Osteoblast (primary cell): ENCODE results near the gene CFAP92. TPM values are rescaled to one million over a fixed set of nuclear protein-coding genes. Genes with fewer than 3 reads are reported as not detected.
A peak's percentile ranks its signal among the peaks of the same experiment; 100 is the strongest.

Experiments
- DNase-seq: peaks from one replicate; pipeline ENCODE4 v3.0.0; 2011; ENCODE audit warnings: low spot score, mixed read lengths; ENCODE audit not compliant: insufficient read length; ENCODE audit errors: missing footprints
- H2AFZ ChIP-seq: 2 replicates; pipeline ENCODE4 v1.6.0; 2011; ENCODE audit warnings: mild to moderate bottlenecking, low read length
- H3K27ac ChIP-seq: 2 replicates; pipeline ENCODE4 v1.5.1; 2011; ENCODE audit warnings: mild to moderate bottlenecking, low read depth, low read length, moderate library complexity
- H3K27me3 ChIP-seq: 2 replicates; pipeline ENCODE4 v1.6.0; 2012; ENCODE audit warnings: mild to moderate bottlenecking, control low read depth, inconsistent platforms, low read length, moderate library complexity; ENCODE audit not compliant: insufficient read depth
- H3K36me3 ChIP-seq: 2 replicates; pipeline ENCODE4 v1.5.1; 2011; ENCODE audit warnings: mild to moderate bottlenecking, low read length, control low read depth, moderate library complexity; ENCODE audit not compliant: insufficient read depth
- H3K4me1 ChIP-seq: 2 replicates; pipeline ENCODE4 v1.5.1; 2011; ENCODE audit warnings: mild to moderate bottlenecking, low read length, control low read depth, moderate library complexity; ENCODE audit not compliant: insufficient read depth
- H3K4me2 ChIP-seq: 2 replicates; pipeline ENCODE4 v1.6.0; 2011; ENCODE audit warnings: mild to moderate bottlenecking, low read length; ENCODE audit not compliant: insufficient read depth
- H3K4me3 ChIP-seq: fragments of 200-600 bp; sonication (generic); 3 replicates; pipeline ENCODE4 v1.5.1; 2012; ENCODE audit warnings: mild to moderate bottlenecking, low read length, inconsistent platforms; ENCODE audit not compliant: insufficient read depth
- H3K79me2 ChIP-seq: 2 replicates; pipeline ENCODE4 v1.6.0; 2012; ENCODE audit warnings: mild to moderate bottlenecking, low read length, control low read depth, inconsistent platforms; ENCODE audit not compliant: insufficient read depth
- H3K9me3 ChIP-seq: 2 replicates; pipeline ENCODE4 v1.5.1; 2011; ENCODE audit warnings: low read depth, low read length, control low read depth
- H4K20me1 ChIP-seq: 2 replicates; pipeline ENCODE4 v1.6.0; 2012; ENCODE audit warnings: mild to moderate bottlenecking, low read length, control low read depth; ENCODE audit not compliant: insufficient read depth
- CTCF ChIP-seq: IDR thresholded peaks from 2 replicates; pipeline ENCODE4 v1.5.1; 2011; ENCODE audit warnings: mild to moderate bottlenecking, low read depth, low read length, moderate library complexity; ENCODE audit errors: extremely low read depth
- total RNA-seq: library from RNA; depleted of rRNA; stranded (reverse); fragments of >200 nt; gene quantifications from 2 replicates; pipeline ENCODE4 v1.2.3, GENCODE V29; 2012

CFAP92 gene
- total RNA-seq, 1 donor = not detected

GRCh38 chr3:129013491-129013891 lies 19.6 kb upstream of the CFAP92 start:
- Histone ChIP-seq H2AFZ (no peak overlapping the region), H3K79me2 (no peaks in the 10 kb centered on the region), H3K36me3 (no peaks in the 10 kb centered on the region), H3K9me3 (no peaks in the 10 kb centered on the region), H4K20me1 (no peaks in the 10 kb centered on the region), H3K27ac (no peak overlapping the region), H3K4me2 (no peak overlapping the region), H3K27me3 (peaks cover 3% of the 10 kb centered on the region), H3K4me1 (no peaks in the 10 kb centered on the region), H3K4me3 (no peak overlapping the region)
- no peak for TF ChIP-seq CTCF
- DNase-seq = peak; percentile 51

- Histone ChIP-seq H3K4me2 (no peak overlapping the region), H3K27me3 (peaks cover 18% of the 10 kb centered on the region), H3K4me1 (no peaks in the 10 kb centered on the region), H3K36me3 (no peaks in the 10 kb centered on the region), H3K4me3 (no peak overlapping the region), H4K20me1 (no peaks in the 10 kb centered on the region), H3K79me2 (no peaks in the 10 kb centered on the region), H3K9me3 (no peaks in the 10 kb centered on the region), H2AFZ (no peak overlapping the region), H3K27ac (no peak overlapping the region)
- no peak for TF ChIP-seq CTCF
- peak; percentile 44 for DNase-seq
Measured at GRCh38 chr3:129010310-129010956, 16.6 kb upstream of the CFAP92 start.

- Histone ChIP-seq H3K27me3 (peaks cover 25% of the 10 kb centered on the region), H3K27ac (no peak overlapping the region), H3K9me3 (no peaks in the 10 kb centered on the region), H3K79me2 (no peaks in the 10 kb centered on the region), H2AFZ (no peak overlapping the region), H3K4me1 (no peaks in the 10 kb centered on the region), H3K36me3 (no peaks in the 10 kb centered on the region), H3K4me3 (no peak overlapping the region), H4K20me1 (no peaks in the 10 kb centered on the region), H3K4me2 (no peak overlapping the region)
- DNase-seq = no peak
- no peak for TF ChIP-seq CTCF
Measured at GRCh38 chr3:129009266-129009665, 15.4 kb upstream of the CFAP92 start.

- peak; percentile 39 for DNase-seq
- Histone ChIP-seq H3K4me2 (no peak overlapping the region), H2AFZ (no peak overlapping the region), H3K9me3 (no peaks in the 10 kb centered on the region), H3K79me2 (no peaks in the 10 kb centered on the region), H3K36me3 (no peaks in the 10 kb centered on the region), H3K4me3 (no peak overlapping the region), H3K4me1 (no peaks in the 10 kb centered on the region), H4K20me1 (no peaks in the 10 kb centered on the region), H3K27me3 (peaks cover 36% of the 10 kb centered on the region), H3K27ac (no peak overlapping the region)
- TF ChIP-seq CTCF = no peak
Measured at GRCh38 chr3:129007792-129008191, 13.9 kb upstream of the CFAP92 start.
